T47D (cell line): Measurements from ENCODE around the gene TEF.

Experiments used
- DNase-seq, 2 experiments: peaks; one replicate each; pipeline versions ENCODE4 v3.0.0 to v3.0.0-alpha.2; 2011 to 2012; ENCODE audit warnings: low read depth in 1 of 2, low spot score in 1 of 2
- JUND ChIP-seq: IDR thresholded peaks from 2 replicates; pipeline ENCODE4 v1.6.1; 2012; ENCODE audit warnings: low read depth
- in situ Hi-C: cut with HindIII; loops from 2 replicates; pipeline ENCODE4 v1.10.0; 2016; ENCODE audit warnings: low sequenced_read_pairs, low pct_unique_long_range_greater_than_20kb

Gene TEF

DNA sequence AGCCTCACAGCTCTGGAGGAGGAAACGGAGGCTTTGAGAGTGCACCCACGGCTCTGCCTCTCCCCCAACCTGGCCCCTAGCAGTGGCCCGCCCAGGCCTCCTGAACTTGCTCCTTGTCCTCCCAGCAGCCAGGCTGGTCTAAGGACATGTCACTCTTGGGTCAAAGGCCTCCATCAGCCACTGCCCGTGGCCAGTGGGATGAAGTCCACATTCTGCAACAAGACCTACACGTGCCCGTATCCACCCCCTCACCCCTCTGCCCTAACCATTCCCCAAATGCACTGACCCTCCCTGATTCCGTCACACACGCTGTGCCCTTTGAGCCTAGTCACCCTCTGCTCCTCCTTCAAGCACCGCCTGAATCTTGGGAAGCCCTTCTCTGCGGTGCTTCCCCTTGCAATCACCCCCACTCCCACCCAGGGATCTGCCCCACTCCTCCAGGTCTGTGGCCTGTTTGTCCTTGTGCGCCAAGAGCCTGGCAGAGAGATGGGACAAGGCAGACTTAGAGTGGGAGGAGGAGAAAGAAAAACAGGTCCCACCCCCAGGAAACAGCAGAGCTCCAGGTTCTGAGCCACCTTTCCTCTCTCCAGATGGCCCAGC lies 37.5 kb upstream of the TEF start:
- in situ Hi-C loops, result no loop called here
- TF ChIP-seq JUND, result no peak
- no peak for DNase-seq

DNA sequence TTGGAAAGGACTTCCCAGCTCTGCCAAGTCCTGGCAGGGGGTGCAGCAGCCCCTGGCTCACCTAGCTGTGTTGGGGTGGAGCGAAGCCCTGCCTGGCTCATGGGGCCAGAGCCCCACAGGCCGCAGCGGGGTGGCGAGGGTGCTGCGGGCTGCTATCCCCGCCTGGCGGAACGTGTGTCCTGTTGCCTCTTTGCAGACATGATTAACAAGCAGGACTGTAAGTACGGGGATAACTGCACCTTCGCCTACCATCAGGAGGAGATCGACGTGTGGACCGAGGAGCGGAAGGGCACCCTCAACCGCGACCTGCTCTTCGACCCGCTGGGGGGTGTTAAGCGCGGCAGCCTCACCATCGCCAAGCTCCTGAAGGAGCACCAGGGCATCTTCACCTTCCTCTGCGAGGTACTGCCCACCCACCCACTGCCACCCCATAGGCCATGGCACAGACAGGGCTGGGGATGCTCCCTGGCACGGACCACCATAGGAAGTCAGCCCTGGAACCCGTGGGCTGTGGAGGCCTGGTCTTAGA lies 35.9 kb upstream of the TEF start:
- in situ Hi-C loops, result no loop called here
- TF ChIP-seq JUND, result no peak
- no peak for DNase-seq

DNA sequence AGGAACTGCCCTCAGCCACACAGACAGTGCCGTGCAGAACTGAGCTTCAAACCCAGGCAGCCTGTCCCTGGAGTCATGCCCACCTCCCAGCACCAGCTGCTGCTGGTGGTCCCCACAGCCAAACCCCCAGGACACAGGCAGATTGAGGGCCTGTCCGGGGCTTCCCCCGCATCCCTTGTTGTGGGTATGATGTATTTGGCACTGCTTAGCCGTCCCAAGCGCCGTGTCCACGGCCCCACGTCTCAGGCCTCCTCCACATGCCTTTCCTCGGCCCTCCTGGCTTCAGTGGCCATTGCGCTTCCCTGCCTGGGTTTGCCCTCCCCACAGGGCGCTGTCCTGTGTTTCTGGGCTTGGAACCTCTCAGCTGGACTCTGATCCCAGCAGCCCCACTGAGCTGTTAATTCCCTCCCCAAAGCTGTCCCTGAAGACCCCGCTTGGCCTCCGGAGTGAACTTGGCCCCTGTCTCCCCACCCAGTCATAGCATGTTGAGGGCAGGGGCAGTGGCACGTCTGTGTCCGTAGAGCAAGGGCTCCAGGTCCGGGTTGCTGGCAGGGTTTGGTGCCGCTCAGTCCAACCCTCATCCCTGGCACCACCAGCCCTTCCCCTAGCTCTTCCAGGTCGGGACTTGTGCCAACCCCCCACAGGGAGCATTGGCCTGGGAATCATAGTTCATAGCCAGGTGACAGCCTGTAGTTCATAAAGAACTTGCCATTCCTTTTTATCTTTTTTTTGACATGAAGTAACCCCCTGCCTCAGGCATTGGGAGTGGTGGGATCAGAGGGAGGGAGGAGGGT lies 34.5 kb upstream of the TEF start:
- DNase-seq, result no peak
- in situ Hi-C loops, result no loop called here
- no peak for TF ChIP-seq JUND

DNA sequence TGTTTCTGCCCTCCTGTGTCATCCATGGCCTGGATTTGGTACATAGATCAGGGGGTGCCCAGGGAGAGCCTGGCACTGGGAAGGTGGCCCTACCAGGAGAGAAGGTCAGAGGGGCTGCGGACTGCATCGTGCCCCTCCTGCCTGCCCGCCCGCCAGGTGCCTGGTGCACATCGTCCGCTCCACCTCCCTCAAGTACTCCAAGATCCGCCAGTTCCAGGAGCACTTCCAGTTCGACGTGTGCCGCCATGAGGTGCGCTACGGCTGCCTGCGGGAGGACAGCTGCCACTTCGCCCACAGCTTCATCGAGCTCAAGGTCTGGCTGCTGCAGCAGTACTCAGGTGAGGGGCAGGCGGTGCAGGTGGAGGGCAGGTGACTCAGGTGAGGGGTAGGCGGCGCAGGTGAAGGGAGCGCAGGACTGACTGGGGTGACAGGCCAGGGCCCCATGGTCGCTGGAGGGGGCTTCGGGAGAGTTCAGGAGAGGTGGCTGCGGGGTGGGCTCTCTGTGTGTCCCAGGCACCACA lies 32.7 kb upstream of the TEF start:
- DNase-seq, result no peak
- in situ Hi-C loops, result no loop called here
- no peak for TF ChIP-seq JUND

DNA sequence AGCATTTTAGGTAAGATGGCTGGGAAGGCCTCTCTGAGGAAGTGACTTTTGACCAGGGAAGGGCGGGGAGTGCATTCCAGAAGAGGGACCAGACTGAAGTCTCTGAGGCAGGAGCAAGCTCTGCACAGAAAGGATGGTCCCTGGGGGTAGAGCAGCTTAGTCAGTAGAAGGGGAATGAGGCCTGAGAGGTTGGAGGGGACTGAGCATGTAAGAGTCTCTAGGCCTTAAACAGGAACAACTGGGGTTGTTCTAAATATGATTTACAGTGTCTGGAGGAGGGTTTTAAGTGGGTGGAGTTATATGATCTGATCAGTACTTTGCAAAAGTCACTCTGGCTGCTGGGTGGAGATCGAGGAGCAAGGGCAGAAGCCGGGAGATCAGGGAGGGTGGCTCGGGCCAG lies 31.7 kb upstream of the TEF start:
- in situ Hi-C loops, result no loop called here
- no peak for DNase-seq
- TF ChIP-seq JUND, result no peak

DNA sequence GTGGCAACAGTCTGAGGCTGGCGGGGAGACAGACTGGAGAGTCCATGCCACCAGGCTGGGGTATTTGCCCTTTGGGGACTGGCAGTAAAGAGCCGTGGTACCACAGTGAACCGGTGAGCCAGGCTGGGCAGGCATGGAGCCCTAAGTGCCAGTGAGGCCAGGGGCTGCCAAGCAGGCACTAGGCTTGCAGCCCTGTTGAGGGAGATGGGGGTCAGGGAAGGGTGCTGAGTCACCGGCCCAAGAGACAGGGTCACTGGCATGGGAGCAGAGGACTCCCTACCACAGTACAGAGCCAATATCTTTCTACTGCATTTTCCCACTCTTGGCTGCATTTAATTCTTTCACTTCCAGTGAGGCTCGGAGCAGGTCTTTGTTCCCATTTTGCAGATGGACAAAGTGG lies 30.7 kb upstream of the TEF start:
- no peak for TF ChIP-seq JUND
- in situ Hi-C loops, result no loop called here
- DNase-seq, result no peak

DNA sequence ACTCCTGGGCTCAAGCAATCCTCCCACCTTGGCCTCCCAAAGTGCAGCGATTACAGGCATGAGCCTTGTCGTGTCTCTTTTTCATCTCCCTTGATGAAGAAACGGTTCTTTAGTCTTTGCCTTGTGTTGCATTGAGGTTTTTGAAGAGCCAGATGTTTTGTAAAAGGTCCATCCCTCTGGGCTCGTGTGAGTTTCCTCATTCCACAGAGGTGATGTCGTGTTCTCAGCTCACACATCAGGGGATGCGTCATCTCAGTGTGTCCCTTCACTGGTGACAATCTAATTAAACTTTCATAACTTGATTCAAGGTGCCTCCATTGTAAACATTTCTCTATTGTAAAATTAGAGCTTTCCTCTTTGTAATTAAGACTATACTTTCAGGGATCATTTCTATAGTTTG lies 29.7 kb upstream of the TEF start:
- DNase-seq, result peak in 1 of 2 experiments; percentile 31
- in situ Hi-C loops, result no loop called here
- no peak for TF ChIP-seq JUND

DNA sequence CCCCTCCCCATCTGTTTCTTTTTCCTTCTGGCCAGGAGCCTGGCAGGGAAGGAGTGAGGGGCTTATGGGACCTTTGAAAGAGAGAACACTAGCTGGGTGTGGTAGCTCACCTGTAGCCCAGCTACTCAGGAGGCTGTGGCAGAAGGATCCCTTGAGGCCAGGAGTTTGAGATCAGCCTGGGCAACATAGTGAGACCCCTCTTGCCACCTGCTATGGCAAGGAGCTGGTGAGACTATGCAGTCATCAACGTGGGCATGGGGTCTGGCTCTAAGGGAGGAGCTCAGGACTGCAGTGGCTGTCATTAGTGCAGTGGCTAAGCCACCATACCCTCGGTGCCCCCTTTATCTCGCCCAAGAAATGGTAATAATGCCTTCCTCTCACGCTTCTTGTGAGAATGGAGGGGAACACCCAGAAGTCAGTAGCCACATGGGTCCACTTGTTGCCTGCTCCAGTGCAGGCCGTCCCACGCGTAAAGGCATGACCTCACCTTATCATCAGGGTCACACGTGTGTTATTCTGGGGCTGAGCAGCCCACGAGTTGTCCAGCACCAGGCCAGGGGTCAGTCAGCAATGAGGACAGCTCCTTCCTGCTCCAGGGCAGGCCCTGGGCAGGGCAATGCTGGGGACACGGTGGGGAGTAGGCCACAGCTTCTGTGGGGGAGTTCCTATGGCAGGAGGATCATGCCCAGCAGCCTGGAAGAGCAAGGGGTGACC lies 27.7 kb upstream of the TEF start:
- no peak for DNase-seq
- in situ Hi-C loops, result no loop called here
- TF ChIP-seq JUND, result no peak

DNA sequence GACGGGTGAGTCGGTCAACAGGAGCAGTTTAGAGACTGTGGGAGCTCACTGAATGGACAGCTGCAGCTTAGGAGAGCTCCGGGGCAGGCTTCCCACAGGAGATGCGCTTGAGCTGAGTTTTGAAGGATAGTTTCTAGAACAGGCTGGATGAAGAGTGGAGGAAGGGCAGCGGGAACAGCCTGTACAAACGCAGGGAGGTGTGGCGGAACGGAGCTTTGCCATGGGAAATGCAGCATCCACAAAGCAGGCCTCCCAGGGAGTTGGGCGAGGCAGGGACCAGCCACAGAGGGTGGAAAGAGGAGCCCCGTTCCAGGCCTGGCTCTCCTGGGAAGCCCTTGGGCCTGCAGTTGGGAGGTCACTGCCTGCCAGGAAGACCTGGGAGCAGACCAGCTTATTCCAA lies 26.8 kb upstream of the TEF start:
- no peak for TF ChIP-seq JUND
- no peak for DNase-seq
- in situ Hi-C loops, result no loop called here

DNA sequence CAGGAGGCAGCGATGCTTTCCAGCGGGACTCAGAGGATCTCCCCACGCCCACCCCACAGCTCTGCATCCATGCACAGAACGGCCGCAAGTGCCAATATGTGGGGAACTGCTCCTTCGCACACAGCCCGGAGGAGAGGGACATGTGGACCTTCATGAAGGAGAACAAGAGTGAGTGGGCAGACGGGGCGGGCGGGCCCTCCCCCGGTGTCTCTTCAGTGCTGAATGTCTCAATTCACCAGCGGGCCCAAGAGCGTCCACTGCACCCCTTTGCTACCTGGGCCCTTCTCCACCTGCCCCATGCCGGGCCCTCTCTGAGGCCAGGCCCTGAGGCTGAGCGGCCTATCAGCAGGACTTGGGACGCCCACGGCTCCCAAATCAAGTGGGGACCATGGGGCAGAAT lies 25.8 kb upstream of the TEF start:
- TF ChIP-seq JUND, result no peak
- in situ Hi-C loops, result no loop called here
- no peak for DNase-seq

DNA sequence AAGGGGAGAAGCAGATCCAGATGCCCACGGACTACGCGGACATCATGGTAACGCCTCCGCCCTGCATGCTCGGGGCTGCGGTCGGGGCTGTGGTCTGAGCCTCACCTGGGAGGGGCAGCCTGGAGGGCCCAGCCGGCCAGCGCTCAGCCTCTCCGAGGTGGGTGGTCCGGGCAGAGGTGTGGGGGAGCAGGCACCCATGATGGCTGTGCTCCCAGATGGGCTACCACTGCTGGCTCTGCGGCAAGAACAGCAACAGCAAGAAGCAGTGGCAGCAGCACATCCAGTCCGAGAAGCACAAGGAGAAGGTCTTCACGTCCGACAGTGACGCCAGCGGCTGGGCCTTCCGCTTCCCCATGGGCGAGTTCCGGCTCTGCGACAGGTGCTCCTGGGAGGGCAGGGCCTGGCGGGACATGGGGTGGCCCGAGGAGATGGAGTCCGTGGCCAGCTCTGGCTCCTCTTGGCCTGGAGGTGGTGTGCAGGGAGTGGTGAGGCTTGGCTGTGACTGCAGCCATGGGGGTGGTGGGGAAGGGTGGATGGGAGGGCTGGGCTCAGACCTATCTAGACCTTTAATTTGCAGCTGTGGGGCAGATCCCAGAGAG lies 25.2 kb upstream of the TEF start:
- no peak for TF ChIP-seq JUND
- in situ Hi-C loops, result no loop called here

DNA sequence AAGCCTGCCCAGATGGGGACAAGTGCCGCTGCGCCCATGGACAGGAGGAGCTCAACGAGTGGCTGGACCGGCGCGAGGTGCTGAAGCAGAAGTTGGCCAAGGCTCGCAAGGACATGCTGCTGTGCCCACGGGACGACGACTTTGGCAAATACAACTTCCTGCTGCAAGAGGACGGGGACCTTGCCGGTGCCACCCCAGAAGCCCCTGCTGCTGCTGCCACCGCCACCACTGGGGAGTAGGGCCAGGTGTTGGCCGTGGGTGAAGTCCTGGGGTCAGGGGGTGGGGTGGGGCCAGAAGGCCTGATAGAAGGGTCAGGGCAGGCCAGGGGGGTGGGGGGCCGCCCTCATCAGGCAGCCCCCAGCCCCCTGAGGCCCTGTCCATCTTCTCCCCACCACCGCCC lies 24.6 kb upstream of the TEF start:
- no peak for DNase-seq
- in situ Hi-C loops, result no loop called here
- no peak for TF ChIP-seq JUND

More for the DNA sequence above, 25.2 kb upstream of the TEF start:
- DNase-seq, result no peak
